Smooth muscle cell (in vitro differentiated cells): ENCODE results near the gene ARL6IP5. TPM values are rescaled to one million over a fixed set of nuclear protein-coding genes. Genes with fewer than 3 reads are reported as not detected.

Experiments
- DNase-seq: peaks from one replicate; lab custom pipeline; 2025; ENCODE audit not compliant: unreplicated experiment; lab: John Stamatoyannopoulos, UW
- H2AFZ ChIP-seq: fragments of 200-600 bp; sonication (generic); 2 replicates; pipeline ENCODE4 v1.6.0; 2016; ENCODE audit warnings: antibody characterized with exemption, low read depth, mild to moderate bottlenecking
- H3F3A ChIP-seq: fragments of 200-600 bp; sonication (generic); 2 replicates; pipeline ENCODE4 v1.6.0; 2017; ENCODE audit warnings: antibody characterized with exemption, low read depth
- H3K27ac ChIP-seq: fragments of 200-600 bp; sonication (generic); 2 replicates; pipeline ENCODE4 v1.5.1; 2016; ENCODE audit warnings: low read depth, mild to moderate bottlenecking
- H3K27me3 ChIP-seq: fragments of 200-600 bp; sonication (generic); 2 replicates; pipeline ENCODE4 v1.6.1; 2016; ENCODE audit warnings: low read depth, mild to moderate bottlenecking
- H3K36me3 ChIP-seq: fragments of 200-600 bp; sonication (generic); 2 replicates; pipeline ENCODE4 v1.5.1; 2016; ENCODE audit warnings: low read depth
- H3K4me1 ChIP-seq: fragments of 200-600 bp; sonication (generic); 2 replicates; pipeline ENCODE4 v1.5.1; 2016; ENCODE audit warnings: low read depth
- H3K4me2 ChIP-seq: fragments of 200-600 bp; sonication (generic); 2 replicates; pipeline ENCODE4 v1.6.0; 2016; ENCODE audit warnings: mild to moderate bottlenecking
- H3K4me3 ChIP-seq: fragments of 200-600 bp; sonication (generic); 2 replicates; pipeline ENCODE4 v1.5.1; 2016; ENCODE audit warnings: mild to moderate bottlenecking
- H3K79me2 ChIP-seq: fragments of 200-600 bp; sonication (generic); 2 replicates; pipeline ENCODE4 v1.6.0; 2016; ENCODE audit warnings: low read depth, mild to moderate bottlenecking
- H3K9ac ChIP-seq: fragments of 200-600 bp; sonication (generic); 2 replicates; pipeline ENCODE4 v1.6.0; 2016; ENCODE audit warnings: low read depth
- H3K9me3 ChIP-seq: fragments of 200-600 bp; sonication (generic); replicated peaks from 2 replicates; pipeline ENCODE4 v1.5.1; 2016; ENCODE audit warnings: low read depth
- H4K20me1 ChIP-seq: fragments of 200-600 bp; sonication (generic); 2 replicates; pipeline ENCODE4 v1.6.0; 2016; ENCODE audit warnings: low read depth
- CTCF ChIP-seq: fragments of 200-600 bp; sonication (generic); IDR thresholded peaks from 2 replicates; pipeline ENCODE4 v1.5.1; 2017; ENCODE audit warnings: borderline replicate concordance, mild to moderate bottlenecking, antibody characterized with exemption; ENCODE audit not compliant: insufficient read depth, poor library complexity, severe bottlenecking
- WGBS: methylation state at CpG from one replicate; pipeline ENCODE4 v1.1.7; 2016; ENCODE audit warnings: low lambda C conversion rate; 5-methylcytosine and 5-hydroxymethylcytosine counted together
- polyA plus RNA-seq: library from polyadenylated mRNA; unstranded; fragments of >200 nt; fragmentation: Nextera tagmentation; extraction: Ambion mirVana; gene quantifications from 2 replicates; pipeline ENCODE4 v1.2.1, GENCODE V29; 2016
- total RNA-seq: library from RNA; depleted of rRNA; stranded (reverse); fragments of >200 nt; gene quantifications from 2 replicates; pipeline ENCODE4 v1.2.3, GENCODE V29; 2014

ARL6IP5 gene
- total and polyA plus RNA-seq, 2 experiments from 2014 or later: 73.9 to 83.9 TPM

DNA sequence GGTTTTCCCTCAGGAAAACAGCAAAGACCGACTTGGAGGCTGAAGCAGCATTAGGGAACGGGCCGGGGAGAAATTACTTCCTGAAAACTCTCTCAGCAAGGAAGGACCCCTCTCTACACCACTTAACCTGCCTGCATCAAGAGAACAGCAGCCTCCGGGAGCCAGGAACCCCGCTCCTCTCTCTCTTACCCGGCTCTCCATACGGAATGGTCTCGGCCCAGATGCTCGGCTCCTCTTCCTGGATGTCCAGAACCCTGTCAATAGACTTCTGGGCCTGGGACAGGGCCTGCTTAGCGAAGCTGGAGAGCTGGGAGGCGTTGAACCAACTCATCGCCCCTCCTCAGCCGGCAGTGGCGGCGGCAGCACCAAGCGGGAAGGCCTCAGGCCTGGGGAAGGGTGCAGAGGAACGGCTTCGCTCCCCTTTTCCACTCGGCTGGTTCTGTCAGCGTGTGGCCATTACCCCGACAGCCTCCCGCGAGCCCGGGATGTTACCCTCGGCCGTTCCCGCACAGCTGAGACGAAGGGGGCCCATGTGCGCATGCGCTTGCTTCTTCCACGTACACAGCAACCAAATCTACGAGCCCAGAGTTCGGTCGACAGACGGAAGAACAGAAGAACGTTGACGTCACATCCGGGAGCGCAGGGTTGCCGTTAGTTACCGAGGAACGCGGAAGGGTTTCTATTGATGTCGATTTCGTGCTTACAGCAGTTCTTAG is 32.8 kb upstream of the ARL6IP5 start, which contains the start of gene TMF1:
Gene TMF1, minus strand, starts transcription at position 578 of the 716 bp plus-strand sequence. Its CDS starts 247 bp downstream, at position 331.
- Histone ChIP-seq H3K27ac (peak within 1 kb of the TSS; percentile 98), H3K36me3 (peaks cover 34% of the 10 kb centered on the region), H3K4me3 (peak within 1 kb of the TSS; percentile 94), H3K4me2 (peak within 1 kb of the TSS; percentile 95), H4K20me1 (peaks cover 45% of the 10 kb centered on the region), H3K9ac (peak within 1 kb of the TSS; percentile 99), H3F3A (peaks cover 30% of the 10 kb centered on the region), H3K27me3 (no peaks in the 10 kb centered on the region), H2AFZ (peak within 1 kb of the TSS; percentile 86), H3K4me1 (peaks cover 13% of the 10 kb centered on the region), H3K9me3 (no peaks in the 10 kb centered on the region), H3K79me2 (peaks cover 50% of the 10 kb centered on the region)
- DNase-seq: no peak
- no peak for TF ChIP-seq CTCF
- WGBS: under 1% methylated on average over 45 of the region's 45 CpGs

GRCh38 chr3:69052472-69052898 is 32.3 kb upstream of the ARL6IP5 start:
- no peak for DNase-seq
- Histone ChIP-seq H2AFZ (peak overlapping the region; percentile 86), H3F3A (peaks cover 30% of the 10 kb centered on the region), H3K4me3 (peak overlapping the region; percentile 94), H3K4me2 (peak overlapping the region; percentile 95), H3K9ac (peak overlapping the region; percentile 99), H3K79me2 (peaks cover 44% of the 10 kb centered on the region), H3K27ac (peak overlapping the region; percentile 98), H3K4me1 (peaks cover 13% of the 10 kb centered on the region), H3K36me3 (peaks cover 34% of the 10 kb centered on the region), H3K27me3 (no peaks in the 10 kb centered on the region), H4K20me1 (peaks cover 39% of the 10 kb centered on the region), H3K9me3 (no peaks in the 10 kb centered on the region)
- TF ChIP-seq CTCF: no peak
- WGBS: 12% methylated on average over 9 of the region's 9 CpGs

- no peak overlapping the region for H3K9ac ChIP-seq
- no peak overlapping the region for H3K27ac ChIP-seq
- H3K4me3 ChIP-seq: no peak overlapping the region
- peaks cover 26% of the 10 kb centered on the region for H3F3A ChIP-seq
- H3K4me2 ChIP-seq: no peak overlapping the region
- no peaks in the 10 kb centered on the region for H3K27me3 ChIP-seq
- no peak for DNase-seq
- no peaks in the 10 kb centered on the region for H3K79me2 ChIP-seq
- H3K36me3 ChIP-seq: peaks cover 69% of the 10 kb centered on the region
- no peak overlapping the region for H2AFZ ChIP-seq
- no peaks in the 10 kb centered on the region for H3K4me1 ChIP-seq
- H4K20me1 ChIP-seq: no peaks in the 10 kb centered on the region
- 100% methylated on average over 3 of the region's 3 CpGs for WGBS
- H3K9me3 ChIP-seq: no peaks in the 10 kb centered on the region
- no peak for TF ChIP-seq CTCF
Measured at GRCh38 chr3:69058180-69058946, 26.4 kb upstream of the ARL6IP5 start.
